Nephron (organoid): ENCODE data around the gene GLI3.

ENCODE experiments used
- H3K27ac Mint-ChIP-seq, 3 experiments: 2 replicates each; pipeline ENCODE4 v1.8.0; 2020; ENCODE audit warnings: mixed read lengths in 3 of 3, mild to moderate bottlenecking in 2 of 3, moderate library complexity in 1 of 3
- H3K27me3 Mint-ChIP-seq: 2 replicates; pipeline ENCODE4 v1.8.0; 2021; ENCODE audit warnings: low read depth, mild to moderate bottlenecking, moderate library complexity, mixed read lengths
- H3K36me3 Mint-ChIP-seq: 2 replicates; pipeline ENCODE4 v1.8.0; 2020; ENCODE audit warnings: low read depth, mixed read lengths
- H3K4me1 Mint-ChIP-seq: 2 replicates; pipeline ENCODE4 v1.8.0; 2020; ENCODE audit warnings: mixed read lengths
- H3K4me3 Mint-ChIP-seq, 3 experiments: 2 replicates each; pipeline ENCODE4 v1.8.0; 2020; ENCODE audit warnings: mild to moderate bottlenecking in 3 of 3, mixed read lengths in 3 of 3, moderate library complexity in 2 of 3
- H3K9me3 Mint-ChIP-seq: 2 replicates; pipeline ENCODE4 v1.8.0; 2020; ENCODE audit warnings: mixed read lengths
- TF ChIP-seq, protein P1 (sequence below), 3 experiments: fragments of 200-600 bp; sonication (generic); IDR thresholded peaks; one replicate each; pipeline ENCODE4 v1.5.0; 2021; ENCODE audit warnings: antibody characterized with exemption in 3 of 3; ENCODE audit not compliant: unreplicated experiment in 3 of 3

Gene GLI3

GRCh38 chr7:42053834-42054233, 183.2 kb downstream of the GLI3 start:
- Mint-ChIP-seq H3K27me3 (no peaks in the 10 kb centered on the region), H3K9me3 (no peaks in the 10 kb centered on the region), H3K36me3 (peaks cover 52% of the 10 kb centered on the region), H3K4me1 (no peaks in the 10 kb centered on the region), H3K27ac (no peak overlapping the region), H3K4me3 (no peak overlapping the region)
- TF ChIP-seq, protein P1, sequence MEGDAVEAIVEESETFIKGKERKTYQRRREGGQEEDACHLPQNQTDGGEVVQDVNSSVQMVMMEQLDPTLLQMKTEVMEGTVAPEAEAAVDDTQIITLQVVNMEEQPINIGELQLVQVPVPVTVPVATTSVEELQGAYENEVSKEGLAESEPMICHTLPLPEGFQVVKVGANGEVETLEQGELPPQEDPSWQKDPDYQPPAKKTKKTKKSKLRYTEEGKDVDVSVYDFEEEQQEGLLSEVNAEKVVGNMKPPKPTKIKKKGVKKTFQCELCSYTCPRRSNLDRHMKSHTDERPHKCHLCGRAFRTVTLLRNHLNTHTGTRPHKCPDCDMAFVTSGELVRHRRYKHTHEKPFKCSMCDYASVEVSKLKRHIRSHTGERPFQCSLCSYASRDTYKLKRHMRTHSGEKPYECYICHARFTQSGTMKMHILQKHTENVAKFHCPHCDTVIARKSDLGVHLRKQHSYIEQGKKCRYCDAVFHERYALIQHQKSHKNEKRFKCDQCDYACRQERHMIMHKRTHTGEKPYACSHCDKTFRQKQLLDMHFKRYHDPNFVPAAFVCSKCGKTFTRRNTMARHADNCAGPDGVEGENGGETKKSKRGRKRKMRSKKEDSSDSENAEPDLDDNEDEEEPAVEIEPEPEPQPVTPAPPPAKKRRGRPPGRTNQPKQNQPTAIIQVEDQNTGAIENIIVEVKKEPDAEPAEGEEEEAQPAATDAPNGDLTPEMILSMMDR (IDR thresholded peaks at IDR 0.05; ENCODE audit: unreplicated experiment in 3 of 3), result no peak

DNA sequence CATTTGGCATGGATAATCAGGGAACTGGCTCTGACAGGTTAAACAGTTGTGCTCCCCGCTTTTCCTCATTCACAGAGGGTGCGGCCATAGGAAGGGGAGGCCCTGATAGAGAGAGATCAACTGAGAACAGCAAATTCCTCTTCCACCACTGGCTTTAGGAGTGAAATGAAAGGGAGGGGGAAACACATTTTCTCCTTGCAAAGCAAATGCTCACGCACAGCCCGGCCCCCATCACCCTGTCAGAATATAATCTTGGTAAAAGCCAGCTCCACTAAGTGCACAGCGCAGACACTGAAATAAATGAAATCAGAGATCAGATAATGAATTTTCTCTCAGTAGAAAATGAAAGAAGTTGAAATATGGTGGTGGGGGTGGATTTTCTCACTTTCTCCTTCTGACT, 187.2 kb downstream of the GLI3 start:
- TF ChIP-seq, protein P1 (IDR thresholded peaks at IDR 0.05; ENCODE audit: unreplicated experiment in 3 of 3), result no peak
- no peak overlapping the region for H3K4me3 Mint-ChIP-seq
- no peaks in the 10 kb centered on the region for H3K27me3 Mint-ChIP-seq
- peaks cover 57% of the 10 kb centered on the region for H3K36me3 Mint-ChIP-seq
- no peak overlapping the region for H3K27ac Mint-ChIP-seq
- no peaks in the 10 kb centered on the region for H3K4me1 Mint-ChIP-seq
- H3K9me3 Mint-ChIP-seq, result no peaks in the 10 kb centered on the region

DNA sequence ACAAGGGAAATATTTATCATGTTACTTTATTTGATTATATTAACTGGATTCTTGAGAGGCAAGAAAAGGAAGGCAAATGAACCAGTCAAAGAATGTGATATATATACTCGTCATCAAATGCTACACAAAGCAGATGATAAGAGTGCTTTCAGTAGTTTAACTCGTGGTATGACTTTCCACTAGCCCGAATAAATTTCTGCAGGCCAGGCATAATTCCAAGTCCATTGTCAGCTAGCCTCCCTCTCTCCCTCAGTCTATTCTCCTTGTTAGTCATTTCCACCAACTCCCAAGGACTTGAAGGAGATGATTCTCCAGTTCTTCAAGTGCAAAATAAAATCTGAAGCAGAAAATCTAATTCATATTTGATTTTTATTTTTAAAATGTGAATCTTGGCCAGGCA, 190.5 kb downstream of the GLI3 start:
- no peak overlapping the region for H3K27ac Mint-ChIP-seq
- H3K36me3 Mint-ChIP-seq, result peaks cover 68% of the 10 kb centered on the region
- H3K4me1 Mint-ChIP-seq, result no peaks in the 10 kb centered on the region
- TF ChIP-seq, protein P1 (IDR thresholded peaks at IDR 0.05; ENCODE audit: unreplicated experiment in 3 of 3), result no peak
- no peaks in the 10 kb centered on the region for H3K27me3 Mint-ChIP-seq
- H3K4me3 Mint-ChIP-seq, result no peak overlapping the region
- H3K9me3 Mint-ChIP-seq, result no peaks in the 10 kb centered on the region

- no peak overlapping the region for H3K27ac Mint-ChIP-seq
- no peaks in the 10 kb centered on the region for H3K4me1 Mint-ChIP-seq
- no peaks in the 10 kb centered on the region for H3K27me3 Mint-ChIP-seq
These were observed 191.0 kb downstream of the GLI3 start for GRCh38 chr7:42045961-42046360.

GRCh38 chr7:42039921-42040320, 197.1 kb downstream of the GLI3 start:
- Mint-ChIP-seq H3K4me1 (no peaks in the 10 kb centered on the region), H3K27ac (no peak overlapping the region), H3K36me3 (peaks cover 79% of the 10 kb centered on the region), H3K4me3 (no peak overlapping the region), H3K9me3 (no peaks in the 10 kb centered on the region), H3K27me3 (no peaks in the 10 kb centered on the region)
- TF ChIP-seq, protein P1 (IDR thresholded peaks at IDR 0.05; ENCODE audit: unreplicated experiment in 3 of 3), result no peak

More at GRCh38 chr7:42045961-42046360, 191.0 kb downstream of the GLI3 start:
- Mint-ChIP-seq H3K9me3 (no peaks in the 10 kb centered on the region), H3K4me3 (no peak overlapping the region), H3K36me3 (peaks cover 71% of the 10 kb centered on the region)
- TF ChIP-seq, protein P1 (IDR thresholded peaks at IDR 0.05; ENCODE audit: unreplicated experiment in 3 of 3), result no peak

GRCh38 chr7:42035210-42035609, 201.8 kb downstream of the GLI3 start:
- H3K27me3 Mint-ChIP-seq, result no peaks in the 10 kb centered on the region
- no peaks in the 10 kb centered on the region for H3K9me3 Mint-ChIP-seq

More at GRCh38 chr7:42035210-42035609, 201.8 kb downstream of the GLI3 start:
- Mint-ChIP-seq H3K4me3 (no peak overlapping the region), H3K4me1 (no peaks in the 10 kb centered on the region), H3K36me3 (peaks cover 65% of the 10 kb centered on the region), H3K27ac (no peak overlapping the region)
- TF ChIP-seq, protein P1 (IDR thresholded peaks at IDR 0.05; ENCODE audit: unreplicated experiment in 3 of 3), result no peak
